ENCODE data around the gene KIF22.
"Not testable (repeated sequence)": the region's sequence is repeated elsewhere in the genome, so short reads cannot be mapped to it uniquely, and the experiment has no call there.

KIF22 gene

DNA sequence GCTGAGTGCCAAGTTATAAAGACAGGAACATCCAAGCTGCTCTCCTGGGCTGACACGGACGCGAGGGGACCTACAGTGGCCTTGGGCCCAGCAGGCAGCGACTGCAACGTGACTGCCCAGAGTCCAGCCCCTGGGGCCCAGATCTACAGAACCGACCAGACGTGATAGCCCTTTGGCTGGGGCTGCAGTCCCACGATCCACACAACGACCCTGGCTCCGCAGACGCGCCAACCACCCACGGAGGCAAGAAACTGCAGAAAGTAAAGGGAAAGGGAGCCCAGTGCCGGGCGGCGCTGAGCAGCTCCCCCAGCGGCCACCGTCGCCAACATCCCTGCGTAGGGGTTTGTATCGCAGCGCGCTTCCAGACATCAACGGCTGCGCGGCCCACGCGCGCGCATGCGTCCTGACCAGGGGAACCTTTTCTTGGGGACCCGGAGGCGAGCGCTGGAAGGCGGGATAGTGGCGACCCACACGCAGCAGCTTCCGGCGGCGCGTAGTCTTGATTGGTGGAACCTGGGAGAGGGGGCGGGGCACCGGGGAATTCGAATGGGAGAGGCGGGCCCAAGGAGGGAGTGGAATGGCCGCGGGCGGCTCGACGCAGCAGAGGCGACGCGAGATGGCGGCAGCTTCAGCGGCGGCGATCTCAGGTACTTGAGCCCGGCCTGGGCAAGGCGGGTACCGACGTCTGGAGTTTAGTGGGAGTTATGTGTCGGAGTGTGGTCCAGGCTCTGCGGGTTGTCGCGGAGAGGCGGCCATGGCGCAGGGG lies at the start of gene KIF22:
KIF22 (plus strand) TSS at position 569 of the 766 bp plus-strand sequence; CDS start at position 578, 9 bp downstream.
- peak; percentile 96 for DNase-seq (ENCODE audit: low read depth)

DNA sequence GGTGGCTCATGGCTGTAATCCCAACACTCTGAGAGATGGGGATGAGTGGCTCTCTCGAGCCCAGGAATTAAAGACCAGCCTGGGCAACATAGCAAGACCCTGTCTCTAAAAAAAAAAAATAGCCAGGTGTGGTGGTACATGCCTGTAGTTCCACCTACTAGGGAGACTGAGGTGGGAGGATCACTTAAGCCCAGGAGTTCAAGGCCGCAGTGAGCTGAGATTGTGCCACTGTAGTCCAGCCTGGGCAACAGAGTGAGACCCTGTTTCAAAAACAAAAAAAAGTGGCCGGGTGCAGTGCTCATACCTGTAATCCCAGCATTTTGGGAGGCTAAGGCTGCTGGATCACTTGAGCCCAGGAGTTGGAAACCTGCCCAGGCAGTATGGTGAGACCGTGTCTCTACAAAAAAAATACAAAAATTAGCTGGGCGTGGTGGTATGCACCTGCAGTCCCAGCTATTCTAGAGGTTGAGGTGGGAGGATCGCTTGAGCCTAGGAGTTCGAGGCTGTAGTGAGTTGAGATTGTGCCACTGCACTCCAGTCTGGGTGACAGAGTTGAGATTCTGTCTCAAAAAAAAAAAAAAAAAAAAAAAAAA lies 47.8 kb upstream of the KIF22 start:
- no peak for DNase-seq (ENCODE audit: low read depth)

DNA sequence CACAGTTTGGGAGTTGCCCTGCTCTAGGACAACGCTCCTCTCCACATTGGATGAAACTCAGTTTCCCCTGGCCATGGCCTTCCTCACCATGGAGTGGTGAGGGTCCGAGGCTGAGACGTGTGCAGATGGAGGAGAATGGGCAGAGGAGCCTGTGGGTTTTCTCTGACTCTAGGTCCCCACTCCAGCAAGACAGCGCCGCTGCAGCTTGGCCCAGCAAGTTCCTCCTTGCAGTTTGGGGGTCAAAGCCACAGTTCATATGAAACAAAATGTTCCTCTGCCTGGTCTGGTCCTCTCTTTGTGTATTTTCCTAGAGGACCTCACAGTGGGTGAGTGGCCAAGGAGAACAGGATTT lies 47.1 kb upstream of the KIF22 start:
- no peak for DNase-seq (ENCODE audit: low read depth)

DNA sequence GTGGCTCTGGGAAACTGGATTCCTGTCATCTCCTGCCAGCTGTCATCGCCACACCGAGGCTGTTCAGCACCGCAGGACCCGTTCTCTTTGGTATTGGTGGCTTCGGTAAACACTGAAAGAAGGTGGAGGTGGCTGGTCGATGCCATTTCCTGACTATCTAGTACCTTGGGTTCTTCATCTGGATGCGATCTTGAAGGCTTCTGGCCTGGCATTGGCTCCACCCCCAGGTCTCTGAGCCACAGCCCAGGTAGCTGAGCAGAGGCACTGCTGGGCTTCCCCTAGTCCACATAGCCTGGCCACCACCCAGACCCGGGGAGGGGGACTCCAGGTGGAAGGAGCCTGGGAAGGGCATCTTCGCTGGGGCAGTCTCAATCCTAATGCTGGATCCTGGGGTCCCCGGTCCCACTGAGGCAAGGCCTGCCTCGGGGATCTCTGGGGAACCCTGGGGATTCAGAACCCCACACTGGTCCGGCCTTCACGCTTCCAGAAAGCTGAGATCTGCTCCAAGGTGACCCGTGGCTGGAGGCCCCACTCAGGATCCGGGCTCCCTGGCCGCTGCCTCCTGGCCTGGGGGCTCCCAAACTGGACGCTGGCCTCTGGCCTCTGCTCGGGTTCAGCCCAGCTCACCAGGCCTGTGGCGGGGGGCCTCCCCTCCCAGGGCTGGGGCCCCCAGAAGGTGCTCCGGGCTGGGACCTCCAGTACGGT lies 46.6 kb upstream of the KIF22 start:
- no peak for DNase-seq (ENCODE audit: low read depth)

DNA sequence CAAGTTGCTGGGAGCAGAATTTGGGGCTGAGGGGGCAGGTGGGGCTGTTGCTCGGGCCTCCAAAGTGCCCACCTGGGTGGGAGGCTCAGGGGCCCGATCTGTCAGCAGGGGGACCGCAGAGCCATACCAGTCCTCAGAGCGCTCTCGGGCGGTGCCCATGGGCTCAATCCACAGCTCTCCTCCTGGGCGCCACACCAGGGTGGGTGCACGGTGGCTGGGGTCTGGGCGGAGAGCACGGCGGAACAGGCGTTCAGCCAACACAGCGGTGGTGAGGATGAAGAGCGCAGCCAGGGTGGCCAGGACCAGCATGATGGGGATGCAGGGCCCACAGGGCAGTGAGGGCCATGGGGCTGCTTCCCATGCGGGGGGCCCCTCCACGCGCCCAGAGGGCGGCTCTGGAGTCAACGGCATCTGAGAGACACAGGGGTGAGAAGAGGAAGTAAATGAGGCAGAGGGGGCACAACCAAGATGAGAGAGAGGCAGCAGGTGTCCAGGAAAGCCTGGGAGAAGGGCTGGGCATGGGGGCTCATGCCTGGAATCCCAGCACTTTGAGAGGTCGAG lies 45.9 kb upstream of the KIF22 start:
- no peak for DNase-seq (ENCODE audit: low read depth)

DNA sequence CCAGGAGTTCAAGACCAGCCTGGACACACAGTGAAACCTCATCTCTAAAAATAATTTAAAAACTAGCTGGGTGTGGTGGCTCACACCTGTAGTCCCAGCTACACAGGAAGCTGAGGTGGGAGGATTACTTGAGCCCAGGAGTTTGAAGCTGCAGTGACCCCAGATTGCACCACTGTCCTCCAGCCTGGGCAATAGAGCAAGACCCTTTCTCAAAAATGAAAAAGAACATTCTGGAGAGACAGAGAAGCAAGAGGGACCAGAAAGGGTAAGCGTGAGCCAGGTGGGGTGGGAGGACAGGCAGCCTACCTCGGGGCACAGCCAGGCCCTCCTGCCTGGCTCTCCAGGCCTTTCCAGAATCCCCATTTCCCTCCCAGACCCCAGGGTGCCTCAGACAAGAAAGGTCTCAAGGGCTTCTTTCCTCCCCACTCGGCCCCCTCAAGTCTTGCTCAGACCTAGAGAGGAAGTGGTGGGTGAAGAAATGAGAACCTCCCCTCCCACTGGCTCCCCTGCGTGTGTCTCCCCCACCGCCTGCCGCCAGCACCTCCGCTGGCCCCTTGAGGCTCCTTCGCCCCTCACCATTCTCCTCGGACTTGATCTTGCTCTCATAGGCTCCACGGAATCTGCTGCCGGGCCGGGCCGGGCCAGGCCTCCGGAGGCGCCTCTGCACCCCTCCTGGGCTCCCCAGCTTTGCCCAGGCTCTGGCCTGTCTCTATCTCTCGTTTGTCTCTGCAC lies 45.3 kb upstream of the KIF22 start:
- no peak for DNase-seq (ENCODE audit: low read depth)

DNA sequence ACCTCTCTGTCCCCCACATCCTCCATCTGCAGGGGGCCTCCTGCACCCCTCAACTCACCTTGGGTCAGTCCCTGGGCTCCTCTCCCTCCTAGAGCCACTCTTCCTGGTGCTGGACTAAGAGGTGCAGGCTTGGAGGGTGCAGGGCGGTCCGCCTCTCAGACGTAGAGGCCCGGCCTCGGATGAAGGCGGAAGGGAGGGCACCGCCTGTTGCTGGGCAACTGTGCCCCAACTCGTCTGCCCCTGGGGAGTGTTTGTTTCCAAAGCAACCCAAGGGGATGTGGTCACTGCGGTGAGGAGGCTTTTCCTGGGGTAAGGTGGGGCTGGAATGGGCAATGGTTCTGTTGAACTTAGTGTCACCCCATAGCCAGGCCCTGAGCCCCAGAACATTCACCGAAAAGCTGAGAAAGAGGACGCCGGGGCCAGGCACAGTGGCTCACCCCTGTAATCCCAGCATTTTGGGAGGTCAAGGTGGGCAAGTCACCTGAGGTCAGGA lies 44.7 kb upstream of the KIF22 start, which contains the start of gene C16orf54:
C16orf54 (minus strand) TSS at position 138 of the 493 bp plus-strand sequence. CDS start 1,039 bp downstream, outside the sequence.
- no peak for DNase-seq (ENCODE audit: low read depth)

DNA sequence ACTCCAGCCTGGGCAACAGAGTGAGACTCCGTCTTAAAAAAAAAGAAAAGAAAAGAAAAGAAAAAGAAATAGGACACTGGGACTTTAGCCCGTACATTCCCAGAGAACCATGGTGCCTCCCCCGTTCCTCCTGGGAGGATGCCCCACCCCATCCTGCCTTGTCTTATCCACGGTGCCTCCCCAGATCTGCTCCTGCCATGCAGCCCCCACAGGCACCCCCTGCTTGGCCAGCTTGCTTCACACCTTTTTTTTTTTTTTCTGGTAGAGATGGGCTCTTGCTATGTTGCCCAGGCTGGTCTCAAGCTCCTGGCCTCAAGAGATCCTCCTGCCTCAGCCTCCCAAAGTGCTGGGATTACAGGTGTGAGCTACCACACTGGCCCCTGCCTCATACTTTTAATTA lies 44.0 kb upstream of the KIF22 start:
- DNase-seq (ENCODE audit: low read depth) = not testable (repeated sequence)

DNA sequence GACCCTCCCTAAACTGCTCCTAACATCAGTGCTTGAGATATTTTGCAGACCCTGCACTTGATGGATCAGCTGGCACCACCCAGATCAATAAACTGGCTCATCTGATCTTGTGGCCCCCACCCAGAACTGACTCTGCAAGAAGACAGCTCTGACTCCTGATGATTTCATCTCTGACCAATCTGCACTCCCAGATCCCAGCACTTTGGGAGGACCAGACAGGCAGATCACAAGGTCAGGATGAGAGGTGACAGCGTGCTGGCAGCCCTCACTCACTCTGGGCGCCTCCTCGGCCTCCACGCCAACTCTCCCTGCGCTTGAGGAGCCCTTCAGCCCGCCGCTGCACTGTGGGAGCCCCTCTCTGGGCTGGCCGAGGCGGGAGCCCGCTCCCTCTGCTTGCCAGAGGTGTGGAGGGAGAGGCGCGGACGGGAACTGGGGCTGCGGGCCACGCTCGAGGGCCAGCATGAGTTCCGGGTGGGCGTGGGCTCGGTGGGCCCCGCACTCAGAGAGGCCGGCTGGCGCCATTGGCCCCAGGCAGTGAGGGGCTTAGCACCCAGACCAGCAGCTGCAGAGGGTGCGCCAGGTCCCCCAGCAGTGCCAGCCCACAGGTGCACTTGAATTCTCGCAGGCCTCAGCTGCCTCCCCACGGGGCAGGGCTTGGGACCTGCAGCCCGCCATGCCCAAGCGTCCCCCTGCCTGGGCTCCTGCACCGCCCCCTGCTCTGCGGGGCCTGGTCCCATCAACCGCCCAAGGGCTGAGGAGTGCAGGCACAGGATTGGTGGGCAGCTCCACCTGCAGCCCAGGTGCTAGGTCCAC lies 42.4 kb upstream of the KIF22 start:
- DNase-seq (ENCODE audit: low read depth) = no peak

DNA sequence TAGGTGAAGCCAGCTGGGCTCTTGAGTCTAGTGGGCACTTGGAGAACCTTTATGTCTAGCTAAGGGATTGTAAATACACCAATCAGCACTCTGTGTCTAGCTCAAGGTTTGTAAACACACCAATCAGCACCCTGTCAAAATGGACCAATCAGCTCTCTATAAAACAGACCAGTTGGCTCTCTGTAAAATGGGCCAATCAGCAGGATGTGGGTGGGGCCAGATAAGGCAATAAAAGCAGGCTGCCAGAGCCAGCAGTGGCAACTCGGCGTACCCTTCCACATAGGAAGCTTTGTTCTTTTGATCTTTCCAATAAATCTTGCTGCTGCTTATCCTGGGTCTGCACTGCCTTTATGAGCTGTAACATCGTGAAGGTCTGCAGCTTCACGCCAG lies 41.8 kb upstream of the KIF22 start:
- not testable (repeated sequence) for DNase-seq (ENCODE audit: low read depth)

DNA sequence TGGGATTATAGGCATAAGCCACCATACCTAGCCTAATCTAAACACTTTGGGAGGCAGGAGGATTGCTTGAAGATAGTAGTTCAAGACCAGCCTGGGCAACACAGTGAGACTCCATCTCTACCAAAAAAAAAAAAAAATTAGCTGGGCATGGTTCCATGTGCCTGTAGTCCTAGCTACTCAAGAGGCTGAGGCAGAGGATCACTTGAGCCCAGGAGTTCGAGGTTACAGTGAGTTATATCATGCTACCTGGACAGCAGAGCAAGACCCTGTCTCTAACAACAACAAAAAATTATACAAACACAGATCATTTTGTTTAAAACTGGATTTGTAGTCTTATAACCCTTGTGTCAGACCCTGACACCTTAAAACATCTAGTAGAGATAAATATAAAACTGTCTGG lies 37.0 kb upstream of the KIF22 start:
- no peak for DNase-seq (ENCODE audit: low read depth)

DNA sequence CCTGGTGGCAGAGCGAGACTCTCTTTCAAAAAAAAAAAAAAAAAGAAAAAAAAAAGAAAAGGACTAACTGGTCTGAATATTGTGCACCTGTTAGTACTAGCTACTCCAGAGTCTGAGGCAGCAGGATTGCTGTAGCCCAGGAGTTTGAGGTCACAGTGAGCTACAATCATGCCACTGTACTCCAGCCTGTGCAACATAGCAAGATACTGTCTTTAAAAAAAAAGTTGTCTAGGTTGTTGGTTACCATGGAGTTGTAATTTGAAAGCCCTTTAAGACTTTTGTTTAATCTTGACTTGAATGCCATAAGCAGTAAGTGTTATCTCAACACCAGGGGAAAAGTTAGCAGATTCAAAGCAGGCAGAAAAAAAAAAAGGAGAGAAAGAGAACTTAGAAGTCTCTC lies 33.9 kb upstream of the KIF22 start:
- no peak for DNase-seq (ENCODE audit: low read depth)

DNA sequence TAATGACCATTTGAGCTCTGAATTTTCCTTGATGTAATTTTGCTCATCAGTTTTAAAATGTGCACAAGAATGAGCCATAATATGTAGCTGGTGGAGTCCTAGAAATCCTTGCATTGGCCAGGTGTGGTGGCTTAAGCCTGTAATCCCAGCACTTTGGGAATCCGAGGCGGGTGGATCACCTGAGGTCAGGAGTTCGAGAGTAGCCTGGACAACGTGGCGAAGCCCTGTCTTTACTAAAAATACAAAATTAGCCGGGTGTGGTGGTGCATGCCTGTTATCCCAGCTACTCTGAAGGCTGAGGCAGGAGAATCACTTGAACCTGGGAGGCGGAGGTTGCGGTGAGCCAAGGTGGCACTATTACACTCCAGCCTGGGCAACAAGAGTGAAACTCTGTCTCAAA lies 33.5 kb upstream of the KIF22 start:
- DNase-seq (ENCODE audit: low read depth) = not testable (repeated sequence)

DNA sequence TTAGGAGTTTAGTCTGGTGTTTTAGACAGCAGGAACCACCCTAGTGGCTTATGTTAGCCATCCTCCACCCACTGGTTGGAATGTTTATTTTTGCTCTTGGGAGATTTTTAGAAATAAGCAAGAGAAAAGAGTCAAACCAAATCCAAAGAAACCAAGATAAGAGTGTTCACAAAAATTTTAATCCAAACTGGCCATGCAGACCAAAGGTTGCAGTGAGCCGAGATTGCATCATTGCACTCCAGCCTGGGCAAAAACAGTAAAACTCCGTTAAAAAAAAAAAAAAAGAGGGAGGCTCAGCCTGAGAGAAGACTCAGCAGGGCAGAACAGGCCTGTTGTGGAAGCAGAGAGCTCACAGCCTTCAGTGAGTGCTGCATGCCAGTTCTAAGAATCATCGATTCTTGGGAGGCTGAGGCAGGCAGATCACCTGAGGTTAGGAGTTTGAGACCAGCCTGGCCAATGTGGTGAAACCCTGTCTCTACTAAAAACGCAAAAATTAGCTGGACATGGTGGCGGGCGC lies 32.5 kb upstream of the KIF22 start:
- DNase-seq (ENCODE audit: low read depth) = no peak

DNA sequence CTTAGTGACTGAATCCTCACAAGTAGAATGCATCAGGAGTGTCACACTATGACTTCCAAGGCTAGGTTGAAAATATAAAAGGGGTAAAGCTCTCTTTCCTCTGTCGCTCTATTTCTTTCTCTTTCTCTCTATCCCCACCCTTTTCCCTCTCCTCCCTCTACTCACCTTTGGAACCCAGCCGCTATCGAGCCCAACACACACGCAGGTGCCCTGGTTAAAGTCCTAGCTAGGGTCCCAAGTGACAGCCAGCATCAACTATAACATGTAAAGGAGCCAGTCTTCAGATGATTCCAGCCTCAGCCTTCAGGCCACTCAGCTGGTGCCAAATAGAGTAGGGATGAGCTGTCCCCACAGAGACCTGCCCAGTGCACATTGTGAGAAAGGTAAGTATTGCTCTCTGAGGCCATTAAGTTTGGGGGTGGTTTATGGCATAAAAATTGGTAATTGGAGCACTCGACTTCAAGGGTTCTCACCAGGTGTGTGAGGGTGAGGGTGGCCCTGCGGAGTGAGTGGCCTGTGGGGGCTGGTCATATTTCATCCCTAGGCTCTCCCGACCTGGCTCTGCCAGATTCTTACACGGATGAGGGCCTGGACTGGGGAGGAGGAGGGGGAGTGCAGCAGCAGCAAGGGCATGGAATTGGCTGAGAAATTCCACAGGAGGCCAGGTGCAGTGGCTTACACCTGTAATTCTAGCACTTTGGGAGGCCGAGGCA lies 29.8 kb upstream of the KIF22 start:
- no peak for DNase-seq (ENCODE audit: low read depth)

DNA sequence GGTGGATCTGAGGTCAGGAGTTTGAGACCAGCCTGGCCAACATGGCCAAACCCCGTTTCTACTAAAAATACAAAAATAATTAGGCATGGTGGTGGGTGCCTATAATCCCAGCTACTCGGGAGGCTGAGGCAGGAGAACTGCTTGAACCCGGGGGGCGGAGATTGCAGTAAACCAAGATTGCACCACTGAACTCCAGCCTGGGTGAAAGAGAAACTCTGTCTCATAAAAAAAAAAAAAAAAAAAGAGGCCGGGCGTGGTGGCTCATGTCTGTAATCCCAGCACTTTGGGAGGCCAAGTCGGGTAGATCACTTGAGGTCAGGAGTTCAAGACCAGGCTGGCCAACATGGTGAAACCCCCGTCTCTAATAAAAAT lies 29.3 kb upstream of the KIF22 start:
- not testable (repeated sequence) for DNase-seq (ENCODE audit: low read depth)

DNA sequence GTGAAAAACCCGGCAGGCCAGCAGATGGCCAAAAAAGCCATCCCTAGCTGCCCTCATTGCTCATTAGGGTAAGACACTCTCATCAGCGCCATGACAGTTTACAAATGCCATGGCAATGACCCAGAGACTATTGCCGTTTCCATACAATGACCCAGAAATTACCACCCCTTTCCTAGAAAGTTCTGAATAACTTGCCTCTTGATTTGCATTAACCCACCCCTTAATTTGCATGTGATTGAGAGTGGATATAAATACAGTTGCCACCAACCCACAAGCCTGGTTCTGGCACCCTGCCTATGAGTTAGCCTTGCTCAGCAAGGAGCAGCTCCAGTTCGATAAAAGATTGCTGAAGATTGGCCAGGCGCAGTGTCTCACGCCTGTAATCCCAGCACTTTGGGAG lies 28.7 kb upstream of the KIF22 start:
- no peak for DNase-seq (ENCODE audit: low read depth)

DNA sequence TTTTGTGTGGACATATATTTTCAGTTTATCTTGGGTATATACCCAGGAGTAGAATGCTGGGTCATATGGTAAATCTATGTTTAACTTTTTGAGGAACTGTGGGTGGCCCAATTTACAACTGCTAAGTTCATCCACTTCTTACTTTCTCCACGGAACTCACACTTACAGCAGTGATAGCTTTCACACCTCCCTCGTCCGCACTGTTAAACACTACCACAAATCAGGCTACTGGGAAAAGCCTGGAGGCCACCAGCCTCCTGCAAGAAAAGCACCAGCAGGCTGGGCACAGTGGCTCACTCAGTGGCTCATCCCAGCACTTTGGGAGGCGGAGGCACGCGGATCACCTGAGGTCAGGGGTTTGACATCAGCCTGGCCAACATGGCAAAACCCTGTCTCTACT lies 27.2 kb upstream of the KIF22 start:
- no peak for DNase-seq (ENCODE audit: low read depth)

DNA sequence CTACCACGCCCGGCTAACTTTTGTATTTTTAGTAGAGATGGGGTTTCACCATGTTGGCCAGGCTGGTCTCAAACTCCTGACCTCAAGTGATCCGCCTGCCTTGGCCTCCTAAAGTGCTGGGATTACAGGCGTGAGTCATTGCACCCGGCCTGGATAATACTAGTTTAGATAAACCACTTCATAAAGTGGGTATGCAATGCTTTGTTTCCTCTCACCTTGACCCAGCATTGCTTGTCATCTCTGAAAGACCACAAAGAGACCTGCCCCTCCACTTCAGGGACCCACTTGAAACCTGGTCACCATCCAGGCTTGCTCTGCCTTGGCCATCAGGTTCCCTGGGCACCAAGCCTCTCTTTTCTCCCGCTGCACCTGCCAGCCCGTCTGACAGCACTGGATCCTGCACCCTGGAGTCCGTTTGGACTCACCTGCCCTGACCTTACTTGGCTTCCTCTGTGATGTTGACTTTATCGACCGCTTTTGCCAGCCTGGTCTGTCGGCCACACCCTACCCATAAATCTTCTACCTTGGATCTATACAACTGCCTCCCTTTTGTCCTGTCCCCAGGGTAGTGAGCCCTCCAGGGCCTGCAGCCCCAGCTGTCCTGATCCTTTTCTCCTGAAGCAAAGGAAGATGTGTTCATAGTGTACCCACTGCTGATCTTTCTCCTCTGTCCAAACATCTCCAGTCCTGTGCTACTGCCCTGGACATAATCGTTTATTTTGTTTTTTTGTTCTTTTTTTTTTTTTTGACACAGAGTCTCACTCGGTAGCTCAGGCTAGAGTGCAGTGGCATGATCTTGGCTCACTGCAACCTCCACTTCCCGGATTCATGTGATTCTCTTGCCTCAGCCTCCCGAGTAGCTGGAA lies 25.2 kb upstream of the KIF22 start:
- no peak for DNase-seq (ENCODE audit: low read depth)

Measured in HS-27A (cell line).